HG02970 (cell line): ENCODE data around the gene KIF5C.
"Not testable (repeated sequence)": the region's sequence is repeated elsewhere in the genome, so short reads cannot be mapped to it uniquely, and the experiment has no call there.

ENCODE experiments used
- ATAC-seq: cut with Tn5 transposase; IDR thresholded peaks from one replicate; pipeline ENCODE4 v1.9.1; 2021; ENCODE audit warnings: mild to moderate bottlenecking, moderate library complexity, moderate number of reproducible peaks; ENCODE audit not compliant: unreplicated experiment, low FRiP score

Gene KIF5C

GRCh38 chr2:148959745-148960144, 84.7 kb downstream of the KIF5C start:
- no peak for ATAC-seq

- ATAC-seq, result no peak
These were observed 85.5 kb downstream of the KIF5C start for GRCh38 chr2:148960483-148960882.

GRCh38 chr2:148963461-148963860, 88.4 kb downstream of the KIF5C start:
- no peak for ATAC-seq

GRCh38 chr2:148965623-148966437, 90.8 kb downstream of the KIF5C start:
- ATAC-seq, result no peak

- ATAC-seq, result no peak
These were observed 91.4 kb downstream of the KIF5C start for GRCh38 chr2:148966438-148966758.

GRCh38 chr2:148967056-148967455, 92.0 kb downstream of the KIF5C start:
- ATAC-seq, result no peak

- ATAC-seq, result no peak
These were observed 92.6 kb downstream of the KIF5C start for GRCh38 chr2:148967578-148967977.

- ATAC-seq, result no peak
These were observed 93.3 kb downstream of the KIF5C start for GRCh38 chr2:148968301-148968700.

GRCh38 chr2:148968776-148969319, 93.8 kb downstream of the KIF5C start:
- ATAC-seq, result no peak

GRCh38 chr2:148969659-148970061, 94.6 kb downstream of the KIF5C start:
- ATAC-seq, result no peak

- ATAC-seq, result no peak
These were observed 95.4 kb downstream of the KIF5C start for GRCh38 chr2:148970385-148970784.

GRCh38 chr2:148971547-148971946, 96.5 kb downstream of the KIF5C start:
- no peak for ATAC-seq

GRCh38 chr2:148974095-148974494, 99.1 kb downstream of the KIF5C start:
- no peak for ATAC-seq

GRCh38 chr2:148978026-148978685, 103.1 kb downstream of the KIF5C start:
- no peak for ATAC-seq

- no peak for ATAC-seq
These were observed 103.7 kb downstream of the KIF5C start for GRCh38 chr2:148978706-148979105.

GRCh38 chr2:148979164-148979918, 104.3 kb downstream of the KIF5C start:
- no peak for ATAC-seq

- no peak for ATAC-seq
These were observed 104.9 kb downstream of the KIF5C start for GRCh38 chr2:148979919-148980277.

- ATAC-seq, result not testable (repeated sequence)
These were observed 105.5 kb downstream of the KIF5C start for GRCh38 chr2:148980496-148980895.

GRCh38 chr2:148981324-148981723, 106.3 kb downstream of the KIF5C start:
- ATAC-seq, result no peak

- ATAC-seq, result no peak
These were observed 106.8 kb downstream of the KIF5C start for GRCh38 chr2:148981781-148982180.

GRCh38 chr2:148982282-148982681, 107.3 kb downstream of the KIF5C start:
- ATAC-seq, result no peak
